OCI-LY3 (cell line): ENCODE measurements around the gene ALG6.

ENCODE experiments used
- H2AFZ ChIP-seq: fragments of 200-600, 300-600 bp; shearing (Covaris generic); 2 replicates; pipeline ENCODE4 v1.6.0; 2014; ENCODE audit warnings: antibody characterized with exemption, low read depth, low read length
- H3K27ac ChIP-seq: fragments of 200-600, 300-600 bp; sonication (generic); 2 replicates; pipeline ENCODE4 v1.5.1; 2014; ENCODE audit warnings: mild to moderate bottlenecking, low read length, moderate library complexity, mixed read lengths
- H3K27me3 ChIP-seq: fragments of 200-600, 300-600 bp; sonication (generic); 2 replicates; pipeline ENCODE4 v1.6.1; 2014; ENCODE audit warnings: low read depth, low read length, mixed read lengths
- H3K36me3 ChIP-seq: fragments of 200-600, 300-600 bp; sonication (generic); replicated peaks from 2 replicates; pipeline ENCODE3; 2014; ENCODE audit warnings: low read depth, low read length, mixed read lengths
- H3K4me1 ChIP-seq: fragments of 300-600, 200-600 bp; sonication (generic); 2 replicates; pipeline ENCODE4 v1.6.1; 2014; ENCODE audit warnings: low read length, mixed read lengths
- H3K4me2 ChIP-seq: fragments of 200-600, 300-600 bp; sonication (generic); 2 replicates; pipeline ENCODE4 v1.6.1; 2014; ENCODE audit warnings: low read length, mixed read lengths
- H3K4me3 ChIP-seq: fragments of 300-600, 200-600 bp; sonication (generic); 2 replicates; pipeline ENCODE4 v1.5.1; 2014; ENCODE audit warnings: antibody characterized with exemption, mild to moderate bottlenecking, low read length, moderate library complexity
- H3K79me2 ChIP-seq: fragments of 300-600, 200-600 bp; shearing (Covaris generic); 2 replicates; pipeline ENCODE4 v1.6.1; 2014; ENCODE audit warnings: mild to moderate bottlenecking, low read length, mixed read lengths
- H3K9ac ChIP-seq: fragments of 300-600, 200-600 bp; shearing (Covaris generic); 2 replicates; pipeline ENCODE4 v1.6.0; 2014; ENCODE audit warnings: mild to moderate bottlenecking, low read length, moderate library complexity
- H3K9me3 ChIP-seq: fragments of 200-600, 300-600 bp; shearing (Covaris generic); 2 replicates; pipeline ENCODE4 v1.6.1; 2014; ENCODE audit warnings: low read length, mixed read lengths; ENCODE audit not compliant: insufficient read depth
- H4K20me1 ChIP-seq: fragments of 200-600, 300-600 bp; sonication (generic); 2 replicates; pipeline ENCODE4 v1.6.1; 2016; ENCODE audit warnings: low read length, mixed read lengths; ENCODE audit not compliant: insufficient read depth
- CTCF ChIP-seq: fragments of 200-600, 300-600 bp; sonication (generic); IDR thresholded peaks from 2 replicates; pipeline ENCODE4 v1.5.1; 2014; ENCODE audit warnings: antibody characterized with exemption, low read length, low read depth
- EZH2phosphoT487 ChIP-seq: fragments of 200-600 bp; shearing (Covaris generic); IDR thresholded peaks from 2 replicates; pipeline ENCODE4 v1.6.1; 2018; ENCODE audit warnings: antibody characterized with exemption, mixed run types, low read depth

The ALG6 gene

GRCh38 chr1:63475761-63476160 is 108.3 kb downstream of the ALG6 start:
- Histone ChIP-seq H3K4me1 (no peaks in the 10 kb centered on the region), H3K36me3 (no peaks in the 10 kb centered on the region), H3K4me3 (no peak overlapping the region), H4K20me1 (no peaks in the 10 kb centered on the region), H3K9me3 (no peaks in the 10 kb centered on the region), H2AFZ (no peak overlapping the region), H3K4me2 (no peak overlapping the region), H3K27ac (no peak overlapping the region), H3K9ac (no peak overlapping the region), H3K27me3 (no peaks in the 10 kb centered on the region), H3K79me2 (no peaks in the 10 kb centered on the region)
- TF ChIP-seq CTCF (no peak), EZH2phosphoT487 (no peak)

GRCh38 chr1:63480057-63480456 is 112.6 kb downstream of the ALG6 start:
- no peaks in the 10 kb centered on the region for H3K27me3 ChIP-seq
- H3K9me3 ChIP-seq: no peaks in the 10 kb centered on the region
- no peaks in the 10 kb centered on the region for H3K79me2 ChIP-seq
- H3K27ac ChIP-seq: no peak overlapping the region
- H4K20me1 ChIP-seq: no peaks in the 10 kb centered on the region
- no peaks in the 10 kb centered on the region for H3K4me1 ChIP-seq
- no peak overlapping the region for H3K4me3 ChIP-seq
- H3K36me3 ChIP-seq: no peaks in the 10 kb centered on the region
- H3K9ac ChIP-seq: no peak overlapping the region
- H2AFZ ChIP-seq: no peak overlapping the region
- no peak overlapping the region for H3K4me2 ChIP-seq
- TF ChIP-seq EZH2phosphoT487 (no peak), CTCF (no peak)

- no peak overlapping the region for H2AFZ ChIP-seq
- H3K79me2 ChIP-seq: no peaks in the 10 kb centered on the region
- no peak overlapping the region for H3K27ac ChIP-seq
- H3K9me3 ChIP-seq: no peaks in the 10 kb centered on the region
- H3K4me2 ChIP-seq: no peak overlapping the region
- TF ChIP-seq EZH2phosphoT487 (no peak), CTCF (no peak)
- H3K36me3 ChIP-seq: no peaks in the 10 kb centered on the region
- H3K4me1 ChIP-seq: no peaks in the 10 kb centered on the region
- H3K4me3 ChIP-seq: no peak overlapping the region
- H4K20me1 ChIP-seq: no peaks in the 10 kb centered on the region
- H3K9ac ChIP-seq: no peak overlapping the region
- no peaks in the 10 kb centered on the region for H3K27me3 ChIP-seq
These were observed 119.2 kb downstream of the ALG6 start for GRCh38 chr1:63486629-63487028.

- no peak overlapping the region for H3K4me2 ChIP-seq
- H3K36me3 ChIP-seq: no peaks in the 10 kb centered on the region
- no peak overlapping the region for H2AFZ ChIP-seq
- H3K27me3 ChIP-seq: no peaks in the 10 kb centered on the region
- H3K79me2 ChIP-seq: no peaks in the 10 kb centered on the region
- no peaks in the 10 kb centered on the region for H3K9me3 ChIP-seq
- H3K4me1 ChIP-seq: no peaks in the 10 kb centered on the region
- H3K4me3 ChIP-seq: no peak overlapping the region
- no peak for TF ChIP-seq CTCF
- TF ChIP-seq EZH2phosphoT487: no peak
- no peaks in the 10 kb centered on the region for H4K20me1 ChIP-seq
- no peak overlapping the region for H3K27ac ChIP-seq
- H3K9ac ChIP-seq: no peak overlapping the region
These were observed 120.1 kb downstream of the ALG6 start for GRCh38 chr1:63487336-63488065.
